DOHH2 (cell line): ENCODE data around the gene SLC6A12.

Experiments used
- H3F3A ChIP-seq: fragments of 200-600 bp; sonication (generic), shearing (Covaris generic); 2 replicates; pipeline ENCODE4 v1.6.0; 2016; ENCODE audit warnings: antibody characterized with exemption, mild to moderate bottlenecking; ENCODE audit not compliant: control insufficient read depth, insufficient read depth
- H3K27ac ChIP-seq: fragments of 200-600 bp; sonication (generic); 2 replicates; pipeline ENCODE4 v1.5.1; 2014; ENCODE audit warnings: low read depth, mild to moderate bottlenecking, low read length, moderate library complexity
- H3K27me3 ChIP-seq: fragments of 200-600 bp; sonication (generic); 2 replicates; pipeline ENCODE4 v1.6.1; 2014; ENCODE audit warnings: mild to moderate bottlenecking, low read length, mixed read lengths; ENCODE audit not compliant: control insufficient read depth
- H3K36me3 ChIP-seq: fragments of 200-600 bp; sonication (generic); 2 replicates; pipeline ENCODE4 v1.6.1; 2014; ENCODE audit warnings: mild to moderate bottlenecking, low read length, moderate library complexity, mixed read lengths; ENCODE audit not compliant: control insufficient read depth
- H3K4me1 ChIP-seq: fragments of 200-600 bp; sonication (generic); 2 replicates; pipeline ENCODE4 v1.6.1; 2014; ENCODE audit warnings: mild to moderate bottlenecking, low read length, mixed read lengths; ENCODE audit not compliant: control insufficient read depth
- H3K4me2 ChIP-seq: fragments of 200-600 bp; sonication (generic); 2 replicates; pipeline ENCODE4 v1.6.0; 2014; ENCODE audit warnings: mild to moderate bottlenecking, low read length, moderate library complexity
- H3K4me3 ChIP-seq: fragments of 200-600 bp; sonication (generic); 2 replicates; pipeline ENCODE4 v1.5.1; 2014; ENCODE audit warnings: mild to moderate bottlenecking, low read length, mixed read lengths
- H3K79me2 ChIP-seq: fragments of 200-600 bp; sonication (generic); 2 replicates; pipeline ENCODE4 v1.6.1; 2014; ENCODE audit warnings: mild to moderate bottlenecking, low read length, mixed read lengths; ENCODE audit not compliant: control insufficient read depth
- H3K9me2 ChIP-seq: fragments of 200-600 bp; sonication (generic); replicated peaks from 2 replicates; pipeline ENCODE4 v1.6.1; 2014; ENCODE audit warnings: mild to moderate bottlenecking, low read length, mixed read lengths; ENCODE audit not compliant: control insufficient read depth
- H3K9me3 ChIP-seq: fragments of 200-600 bp; sonication (generic); 2 replicates; pipeline ENCODE4 v1.6.1; 2014; ENCODE audit warnings: antibody characterized with exemption, low read length, mixed read lengths; ENCODE audit not compliant: control insufficient read depth, insufficient read depth
- H4K20me1 ChIP-seq: fragments of 200-600 bp; sonication (generic); 2 replicates; pipeline ENCODE4 v1.6.0; 2014; ENCODE audit warnings: low read depth, mild to moderate bottlenecking, antibody characterized with exemption, low read length, moderate library complexity; ENCODE audit not compliant: control insufficient read depth, insufficient read depth
- EZH2phosphoT487 ChIP-seq: fragments of 200-600 bp; sonication (generic); IDR thresholded peaks from 2 replicates; pipeline ENCODE4 v1.6.1; 2017; ENCODE audit warnings: borderline replicate concordance, mild to moderate bottlenecking, antibody characterized with exemption, low read length, moderate library complexity, mixed read lengths
- TF ChIP-seq, protein P1 (sequence below): fragments of 200-600 bp; sonication (generic); IDR thresholded peaks from one replicate; pipeline ENCODE4 v1.5.1; 2014; ENCODE audit warnings: antibody characterized with exemption, mild to moderate bottlenecking, low read depth, low read length; ENCODE audit not compliant: poor library complexity, severe bottlenecking

SLC6A12 gene

DNA sequence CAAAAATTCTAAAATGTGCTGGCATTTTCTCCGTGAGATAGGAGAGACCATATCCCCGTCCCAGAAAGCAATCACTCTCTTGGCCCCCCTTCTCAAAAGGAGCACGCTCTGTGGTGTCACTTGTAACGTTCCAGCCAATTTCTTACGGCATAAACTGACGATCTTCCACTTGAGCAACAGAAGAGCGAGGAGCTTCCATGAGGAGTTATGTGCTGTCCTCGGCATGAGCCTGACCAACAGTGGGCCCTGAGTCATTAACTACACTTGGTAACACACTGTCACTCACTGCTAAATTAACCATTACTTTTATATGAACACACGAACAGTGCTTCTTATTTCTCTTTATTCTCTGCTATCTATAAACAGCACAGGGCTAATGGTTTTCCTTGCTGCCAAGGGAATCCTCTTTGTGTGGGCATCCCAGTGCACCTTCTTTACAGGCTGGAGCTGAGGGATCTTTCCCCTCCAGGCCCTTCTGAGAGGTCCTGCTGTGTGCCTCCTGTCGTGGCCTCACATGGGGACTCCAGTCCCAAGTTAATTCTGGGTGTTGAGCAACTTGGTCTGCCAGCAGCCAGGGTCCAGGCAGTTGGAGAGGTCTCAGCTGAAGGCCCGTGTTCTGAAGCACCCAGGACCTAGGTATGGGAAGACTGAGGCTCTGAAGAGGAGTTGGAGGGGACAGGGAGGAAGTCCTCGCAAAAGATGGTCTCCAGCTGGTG, 39.3 kb upstream of the SLC6A12 start:
- no peaks in the 10 kb centered on the region for H3K79me2 ChIP-seq
- no peak overlapping the region for H3K27ac ChIP-seq
- no peak overlapping the region for H3K4me2 ChIP-seq
- H3K4me3 ChIP-seq = no peak overlapping the region
- no peaks in the 10 kb centered on the region for H3K9me2 ChIP-seq
- H3K4me1 ChIP-seq = no peaks in the 10 kb centered on the region
- TF ChIP-seq, protein P1, sequence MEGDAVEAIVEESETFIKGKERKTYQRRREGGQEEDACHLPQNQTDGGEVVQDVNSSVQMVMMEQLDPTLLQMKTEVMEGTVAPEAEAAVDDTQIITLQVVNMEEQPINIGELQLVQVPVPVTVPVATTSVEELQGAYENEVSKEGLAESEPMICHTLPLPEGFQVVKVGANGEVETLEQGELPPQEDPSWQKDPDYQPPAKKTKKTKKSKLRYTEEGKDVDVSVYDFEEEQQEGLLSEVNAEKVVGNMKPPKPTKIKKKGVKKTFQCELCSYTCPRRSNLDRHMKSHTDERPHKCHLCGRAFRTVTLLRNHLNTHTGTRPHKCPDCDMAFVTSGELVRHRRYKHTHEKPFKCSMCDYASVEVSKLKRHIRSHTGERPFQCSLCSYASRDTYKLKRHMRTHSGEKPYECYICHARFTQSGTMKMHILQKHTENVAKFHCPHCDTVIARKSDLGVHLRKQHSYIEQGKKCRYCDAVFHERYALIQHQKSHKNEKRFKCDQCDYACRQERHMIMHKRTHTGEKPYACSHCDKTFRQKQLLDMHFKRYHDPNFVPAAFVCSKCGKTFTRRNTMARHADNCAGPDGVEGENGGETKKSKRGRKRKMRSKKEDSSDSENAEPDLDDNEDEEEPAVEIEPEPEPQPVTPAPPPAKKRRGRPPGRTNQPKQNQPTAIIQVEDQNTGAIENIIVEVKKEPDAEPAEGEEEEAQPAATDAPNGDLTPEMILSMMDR = no peak
- no peak for TF ChIP-seq EZH2phosphoT487
- no peaks in the 10 kb centered on the region for H4K20me1 ChIP-seq
- H3K36me3 ChIP-seq = no peaks in the 10 kb centered on the region
- no peaks in the 10 kb centered on the region for H3K9me3 ChIP-seq
- H3F3A ChIP-seq = no peaks in the 10 kb centered on the region
- H3K27me3 ChIP-seq = peaks cover 4% of the 10 kb centered on the region; the same call in 1 of the 2 replicates

DNA sequence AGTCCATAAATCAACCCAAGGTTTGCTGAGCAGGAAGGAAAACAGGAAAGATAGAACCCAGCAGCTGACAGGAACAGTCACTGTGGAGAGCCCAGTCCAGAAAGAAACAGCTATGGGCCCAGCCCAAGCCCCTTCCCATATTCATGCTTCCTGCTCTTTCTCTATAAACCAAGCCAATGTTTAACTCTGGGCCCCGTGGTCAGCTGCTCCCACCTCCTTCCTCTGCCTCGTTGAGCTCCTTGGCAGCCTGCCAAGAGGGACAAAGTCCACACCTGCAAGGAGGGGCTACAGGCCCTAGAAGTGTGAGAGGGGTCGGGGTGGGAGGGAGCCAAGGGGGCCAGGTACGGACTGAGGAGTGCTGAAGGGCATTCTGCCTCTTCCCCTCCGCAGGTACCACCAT, 38.7 kb upstream of the SLC6A12 start:
- Histone ChIP-seq H3K4me1 (no peaks in the 10 kb centered on the region), H3K4me3 (no peak overlapping the region), H4K20me1 (no peaks in the 10 kb centered on the region), H3K27me3 (0 out of 2 replicates have a peak, but pooled peaks cover 2% of the 10 kb centered on the region), H3K9me3 (no peaks in the 10 kb centered on the region), H3K79me2 (no peaks in the 10 kb centered on the region), H3K36me3 (no peaks in the 10 kb centered on the region), H3K27ac (no peak overlapping the region), H3K9me2 (no peaks in the 10 kb centered on the region), H3F3A (no peaks in the 10 kb centered on the region), H3K4me2 (no peak overlapping the region)
- TF ChIP-seq EZH2phosphoT487 = no peak
- TF ChIP-seq, protein P1 = no peak

DNA sequence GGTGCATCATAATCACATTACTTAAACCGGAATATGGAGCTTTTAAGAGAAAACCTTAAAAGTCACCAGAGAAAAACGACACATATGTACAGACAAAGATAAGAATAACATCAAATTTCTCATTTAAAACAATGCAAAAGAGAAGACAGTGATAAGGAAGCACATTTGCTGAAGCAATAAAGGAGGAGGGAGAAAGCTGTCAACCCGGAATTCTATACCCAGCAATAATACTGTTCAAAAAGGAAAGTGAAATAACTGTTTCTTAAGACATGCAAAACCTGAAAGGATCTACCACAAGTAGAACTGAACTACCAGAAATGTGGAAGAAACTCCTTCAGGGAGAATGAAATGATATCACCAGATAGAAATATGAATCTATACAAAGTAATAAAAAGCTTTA, 33.3 kb upstream of the SLC6A12 start:
- no peak for TF ChIP-seq EZH2phosphoT487
- TF ChIP-seq, protein P1 = no peak
- no peak overlapping the region for H3K27ac ChIP-seq
- no peaks in the 10 kb centered on the region for H4K20me1 ChIP-seq

More for the DNA sequence above, 33.3 kb upstream of the SLC6A12 start:
- Histone ChIP-seq H3K9me2 (no peaks in the 10 kb centered on the region), H3K79me2 (no peaks in the 10 kb centered on the region), H3K9me3 (no peaks in the 10 kb centered on the region), H3K4me1 (no peaks in the 10 kb centered on the region), H3K36me3 (no peaks in the 10 kb centered on the region), H3K27me3 (0 out of 2 replicates have a peak, but pooled peaks cover 2% of the 10 kb centered on the region), H3K4me3 (no peak overlapping the region), H3K4me2 (no peak overlapping the region), H3F3A (no peaks in the 10 kb centered on the region)
